PC-3 (cell line): ENCODE results near the gene PXDC1. TPM values are rescaled to one million over a fixed set of nuclear protein-coding genes. Genes with fewer than 3 reads are reported as not detected.

Source experiments
- ATAC-seq: fragments of 200-7000 bp; cut with Tn5 transposase; 2 replicates; pipeline ENCODE4 v1.9.1; 2020; ENCODE audit warnings: mild to moderate bottlenecking, moderate library complexity
- BruUV-seq: library from RNA; stranded (reverse); fragments of 400-500 nt; replicated peaks from 2 replicates; lab custom pipeline; 2021; lab: Mats Ljungman, UMichigan
- CTCF ChIA-PET: fragments of 300-600 bp; sonication (Branson Sonifier 250); formaldehyde crosslinking; loops from one replicate; lab custom pipeline; 2022; ENCODE audit warnings: antibody characterized with exemption; lab: Charles Lee
- POLR2A ChIA-PET: fragments of 300-600 bp; sonication (Branson Sonifier 250); formaldehyde crosslinking; loops from one replicate; lab custom pipeline; 2022; ENCODE audit warnings: antibody characterized with exemption; ENCODE audit not compliant: unreplicated experiment; lab: Charles Lee
- DNase-seq: peaks from one replicate; pipeline ENCODE4 v3.0.0-alpha.2; 2015
- H2AFZ ChIP-seq: fragments of 300-600 bp; sonication (generic); 2 replicates; pipeline ENCODE4 v1.6.0; 2016; ENCODE audit warnings: antibody characterized with exemption, low read length
- H3F3A ChIP-seq: fragments of 300-600 bp; sonication (generic); one replicate; pipeline ENCODE4 v1.6.0; 2017; ENCODE audit warnings: antibody characterized with exemption, low read length, control low read depth, mild to moderate bottlenecking; ENCODE audit not compliant: unreplicated experiment
- H3K27ac ChIP-seq: fragments of 300-600 bp; sonication (generic); 2 replicates; pipeline ENCODE4 v1.5.1; 2016; ENCODE audit warnings: mild to moderate bottlenecking, low read length
- H3K27me3 ChIP-seq: fragments of 300-600 bp; sonication (generic); 2 replicates; pipeline ENCODE4 v1.6.1; 2016; ENCODE audit warnings: low read length, mixed read lengths
- H3K36me3 ChIP-seq: fragments of 300-600 bp; sonication (generic); 2 replicates; pipeline ENCODE4 v1.6.1; 2016; ENCODE audit warnings: low read depth, mixed run types, low read length, mixed read lengths
- H3K4me1 ChIP-seq: fragments of 300-600 bp; sonication (generic); 2 replicates; pipeline ENCODE4 v1.5.1; 2016; ENCODE audit warnings: low read length; ENCODE audit not compliant: insufficient read depth
- H3K4me2 ChIP-seq: fragments of 300-600 bp; sonication (generic); 2 replicates; pipeline ENCODE4 v1.6.0; 2016; ENCODE audit warnings: low read length
- H3K4me3 ChIP-seq: fragments of 300-600 bp; sonication (generic); 2 replicates; pipeline ENCODE4 v1.5.1; 2016; ENCODE audit warnings: mild to moderate bottlenecking, low read length, mixed read lengths
- H3K79me2 ChIP-seq: fragments of 300-600 bp; sonication (generic); 2 replicates; pipeline ENCODE4 v1.6.1; 2017; ENCODE audit warnings: low read length, mixed read lengths
- H3K9ac ChIP-seq: fragments of 300-600 bp; sonication (generic); 2 replicates; pipeline ENCODE4 v1.6.0; 2016; ENCODE audit warnings: mild to moderate bottlenecking, low read length
- H3K9me2 ChIP-seq: fragments of 300-600 bp; sonication (generic); replicated peaks from 2 replicates; pipeline ENCODE4 v1.6.1; 2016; ENCODE audit warnings: mixed run types, low read length, mixed read lengths
- H3K9me3 ChIP-seq: fragments of 300-600 bp; sonication (generic); 2 replicates; pipeline ENCODE4 v1.6.1; 2016; ENCODE audit warnings: low read length, mixed read lengths
- H4K20me1 ChIP-seq: fragments of 300-600 bp; sonication (generic); 2 replicates; pipeline ENCODE4 v1.6.1; 2016; ENCODE audit warnings: low read length, mixed read lengths
- CTCF ChIP-seq: fragments of 300-600 bp; sonication (generic); conservative IDR thresholded peaks from 2 replicates; pipeline ENCODE4 v1.5.1; 2017; ENCODE audit warnings: antibody characterized with exemption, low read depth, mild to moderate bottlenecking, low read length
- EZH2 ChIP-seq: fragments of 300-600 bp; sonication (generic); IDR thresholded peaks from one replicate; pipeline ENCODE4 v1.6.1; 2017; ENCODE audit warnings: antibody characterized with exemption, mild to moderate bottlenecking, low read length; ENCODE audit not compliant: unreplicated experiment
- EZH2phosphoT487 ChIP-seq: fragments of 300-600 bp; sonication (generic); IDR thresholded peaks from 2 replicates; pipeline ENCODE4 v1.6.1; 2018; ENCODE audit warnings: mild to moderate bottlenecking, antibody characterized with exemption, low read length, borderline replicate concordance
- intact Hi-C: fragments of 100-400 bp; cut with micrococcal nuclease; formaldehyde crosslinking; loops from 2 replicates; pipeline ENCODE4 v1.9.0; 2023
- total RNA-seq: library from RNA; depleted of rRNA; stranded (reverse); fragments of >200 nt; gene quantifications from 2 replicates; pipeline ENCODE4 v1.2.3, GENCODE V29; 2014

The PXDC1 gene
- total RNA-seq, 1 experiment from 2014 or later: 46.2 TPM

- no peak overlapping the region for H3K9ac ChIP-seq
- H3K9me2 ChIP-seq: no peaks in the 10 kb centered on the region
- H3K4me2 ChIP-seq: no peak overlapping the region
- DNase-seq (no peak), ATAC-seq (no peak)
- no peak overlapping the region for H2AFZ ChIP-seq
- ChIA-PET POLR2A (no interaction called here), CTCF (no interaction called here)
- H3K27ac ChIP-seq: no peak overlapping the region
- H3K36me3 ChIP-seq: no peaks in the 10 kb centered on the region
- H3K27me3 ChIP-seq: no peaks in the 10 kb centered on the region
- H4K20me1 ChIP-seq: no peaks in the 10 kb centered on the region
- H3K4me1 ChIP-seq: peaks cover 42% of the 10 kb centered on the region
- no peaks in the 10 kb centered on the region for H3K79me2 ChIP-seq
- H3F3A ChIP-seq: no peaks in the 10 kb centered on the region
- intact Hi-C loops: no loop called here
- H3K4me3 ChIP-seq: no peak overlapping the region
- TF ChIP-seq EZH2phosphoT487: no peak
- TF ChIP-seq CTCF: no peak
- TF ChIP-seq EZH2: no peak
- H3K9me3 ChIP-seq: no peaks in the 10 kb centered on the region
- no TSS peak for BruUV-seq
These were observed 48.2 kb upstream of the PXDC1 start for GRCh38 chr6:3799719-3800118.

DNA sequence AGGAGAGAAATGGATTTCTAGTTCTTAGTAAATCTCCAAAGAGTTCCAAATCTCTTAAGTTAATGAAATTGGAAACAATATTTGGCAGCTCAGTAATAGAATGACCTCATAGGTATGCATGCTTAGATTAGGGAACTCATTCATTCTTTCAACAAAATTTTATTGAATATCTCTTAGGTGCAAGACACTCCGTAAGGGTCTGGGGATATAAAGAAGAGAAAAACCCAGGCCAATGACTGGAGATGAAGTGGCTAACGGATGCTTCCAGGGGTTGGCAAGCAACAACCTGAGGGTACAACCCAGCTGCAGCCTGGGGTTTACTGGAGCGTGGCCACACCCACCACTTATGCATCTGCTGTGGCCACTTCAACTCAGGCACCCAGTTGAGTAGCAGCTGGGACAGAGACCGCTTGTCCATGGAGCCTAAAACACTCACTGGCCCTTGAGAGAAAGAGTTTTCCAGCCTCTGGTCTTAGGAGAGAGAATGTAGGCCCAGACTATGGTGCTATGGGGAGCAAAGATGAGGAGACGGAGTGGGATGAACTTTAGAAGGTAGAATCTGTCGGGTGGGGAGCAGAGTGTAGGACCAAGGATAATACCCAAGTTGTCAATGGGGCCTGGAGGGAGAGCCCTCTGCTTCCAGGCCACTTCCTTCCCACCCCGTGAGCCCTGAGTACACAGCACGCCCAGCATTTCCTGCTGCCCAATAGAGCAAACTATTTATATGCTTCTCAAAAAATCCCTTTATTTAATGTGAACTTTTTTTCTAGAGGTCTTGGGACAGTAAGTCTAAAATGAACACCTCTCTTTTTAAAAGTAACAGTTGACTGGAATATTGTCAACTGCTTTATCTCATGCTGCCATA, 46.8 kb upstream of the PXDC1 start:
- Histone ChIP-seq H3K27ac (peak overlapping the region; percentile 5; the same call in 1 of the 2 replicates), H2AFZ (0 out of 2 replicates have a peak overlapping the region, but pooled peaks have one; percentile 22), H3K4me1 (peaks cover 40% of the 10 kb centered on the region), H3K4me3 (peak overlapping the region; percentile 10; the same call in 1 of the 2 replicates), H3F3A (no peaks in the 10 kb centered on the region), H3K4me2 (peak overlapping the region; percentile 58), H3K79me2 (no peaks in the 10 kb centered on the region), H3K36me3 (no peaks in the 10 kb centered on the region), H4K20me1 (no peaks in the 10 kb centered on the region), H3K9ac (no peak overlapping the region), H3K27me3 (no peaks in the 10 kb centered on the region), H3K9me2 (no peaks in the 10 kb centered on the region), H3K9me3 (no peaks in the 10 kb centered on the region)
- POLR2A ChIA-PET: no interaction called here
- CTCF ChIA-PET: interaction anchor here (0.6 kb wide), 1 partner anchor 887 kb away, joined by 3 read pairs; no protein-coding TSS in a partner anchor
- BruUV-seq: TSS peak; percentile 98
- TF ChIP-seq EZH2phosphoT487: no peak
- DNase-seq (no peak), ATAC-seq (peak; percentile 44)
- intact Hi-C loops: no loop called here

DNA sequence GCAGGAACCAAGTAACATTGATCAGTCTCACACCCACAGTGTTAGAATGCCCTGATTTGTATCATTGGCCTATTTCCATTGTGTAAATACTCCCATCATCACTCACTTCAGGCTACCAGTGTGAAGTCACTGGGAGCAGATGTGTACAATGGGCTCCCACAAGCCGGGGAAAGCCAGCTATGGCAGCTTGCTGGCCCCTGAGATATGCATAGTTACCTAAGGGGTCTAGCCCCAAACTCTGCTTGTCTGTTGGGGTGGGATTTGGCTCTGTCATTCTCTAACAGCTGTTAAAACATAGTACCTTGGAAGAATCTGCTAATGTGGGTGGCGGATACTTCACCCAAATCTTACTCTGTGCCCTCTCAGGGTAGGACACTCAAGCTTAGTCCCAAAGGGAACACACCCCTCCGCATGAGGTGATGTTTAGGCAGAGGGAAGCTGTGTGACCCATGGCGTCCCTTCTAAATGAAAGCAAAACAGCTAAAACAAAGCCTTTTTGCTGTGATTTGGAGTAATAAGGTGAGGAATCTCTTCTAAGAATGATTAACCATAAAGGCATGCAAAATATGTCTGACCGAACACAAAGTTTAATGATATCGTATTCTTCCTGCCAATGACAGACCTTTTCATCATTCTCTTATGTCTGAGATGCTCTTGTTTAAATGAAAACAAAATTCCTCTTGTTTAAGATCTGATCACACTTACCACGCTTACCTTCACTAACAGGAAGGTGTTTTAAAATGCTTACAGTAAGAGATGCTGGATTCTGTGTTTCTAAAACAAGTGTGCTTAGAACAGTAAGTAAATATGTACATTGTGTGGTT, 45.9 kb upstream of the PXDC1 start:
- Histone ChIP-seq H2AFZ (peak overlapping the region; percentile 22; the same call in 1 of the 2 replicates), H3K9ac (no peak overlapping the region)
- CTCF ChIA-PET: interaction anchor here (0.6 kb wide), 1 partner anchor 886 kb away, joined by 3 read pairs; no protein-coding TSS in a partner anchor

More for the DNA sequence above, 45.9 kb upstream of the PXDC1 start:
- no peaks in the 10 kb centered on the region for H3K79me2 ChIP-seq
- TSS peak; percentile 96 for BruUV-seq
- DNase-seq (peak; percentile 88), ATAC-seq (peak; percentile 78)
- no peaks in the 10 kb centered on the region for H3K9me2 ChIP-seq
- H3K4me2 ChIP-seq: peak overlapping the region; percentile 58
- no peaks in the 10 kb centered on the region for H4K20me1 ChIP-seq
- H3K27ac ChIP-seq: peak overlapping the region; percentile 6; the same call in 1 of the 2 replicates
- POLR2A ChIA-PET: interaction anchor here (0.6 to 0.8 kb wide), 3 partner anchors 12 to 736 kb away, joined by 3 read pairs; no protein-coding TSS in a partner anchor
- TF ChIP-seq CTCF (no peak), EZH2phosphoT487 (no peak), EZH2 (no peak)
- no peaks in the 10 kb centered on the region for H3K27me3 ChIP-seq
- peak overlapping the region; percentile 26; the same call in 1 of the 2 replicates for H3K4me3 ChIP-seq
- peaks cover 41% of the 10 kb centered on the region for H3K4me1 ChIP-seq
- H3F3A ChIP-seq: no peaks in the 10 kb centered on the region
- intact Hi-C loops: no loop called here
- no peaks in the 10 kb centered on the region for H3K9me3 ChIP-seq
- H3K36me3 ChIP-seq: no peaks in the 10 kb centered on the region
